Fibroblast of villous mesenchyme (primary cell): ENCODE results near the gene EOMES. TPM values are rescaled to one million over a fixed set of nuclear protein-coding genes. Genes with fewer than 3 reads are reported as not detected.

ENCODE experiments used
- DNase-seq: peaks from one replicate; pipeline ENCODE4 v3.0.0-alpha.2; 2010; ENCODE audit warnings: low read depth
- H3K4me3 ChIP-seq: 2 replicates; pipeline ENCODE4 v1.5.1; 2011; ENCODE audit warnings: low read depth, mild to moderate bottlenecking, low read length
- CTCF ChIP-seq: IDR thresholded peaks from 2 replicates; pipeline ENCODE4 v1.5.1; 2012; ENCODE audit warnings: low read depth, mild to moderate bottlenecking, low read length; ENCODE audit not compliant: insufficient read depth
- total RNA-seq: library from RNA; depleted of rRNA; stranded (reverse); fragments of >200 nt; gene quantifications from 2 replicates; pipeline ENCODE4 v1.2.3, GENCODE V29; 2012

Gene EOMES
- total RNA-seq, 1 donor: not detected

- no peak overlapping the region for H3K4me3 ChIP-seq
- TF ChIP-seq CTCF: no peak
- no peak for DNase-seq
These were observed 37.8 kb downstream of the EOMES start for GRCh38 chr3:27684302-27684701.

DNA sequence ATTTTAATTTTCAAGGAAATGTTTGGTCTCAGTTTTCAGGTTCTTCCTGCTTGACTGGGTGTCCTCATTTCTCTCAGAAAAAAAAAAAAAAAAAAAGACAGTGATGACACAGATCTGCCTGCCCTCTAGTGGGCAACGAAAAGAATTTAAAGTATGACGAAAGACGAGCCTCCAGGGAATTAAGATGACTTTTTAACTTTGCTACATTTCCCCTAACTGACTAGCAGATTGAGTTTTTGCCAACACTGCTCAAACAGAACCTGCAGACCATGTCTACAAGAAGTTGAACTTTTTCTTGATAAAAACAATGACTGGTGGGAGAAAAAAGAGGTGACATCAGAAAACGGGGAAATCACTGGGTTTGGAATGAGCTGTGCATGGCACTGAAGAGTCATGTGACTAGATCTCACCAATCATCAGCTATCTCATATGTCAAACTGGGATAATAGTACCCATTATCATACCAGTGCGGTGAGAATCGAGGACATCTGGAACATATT lies 40.8 kb downstream of the EOMES start:
- DNase-seq: peak; percentile 80
- TF ChIP-seq CTCF: peak; percentile 58
- H3K4me3 ChIP-seq: peak overlapping the region; percentile 28

DNA sequence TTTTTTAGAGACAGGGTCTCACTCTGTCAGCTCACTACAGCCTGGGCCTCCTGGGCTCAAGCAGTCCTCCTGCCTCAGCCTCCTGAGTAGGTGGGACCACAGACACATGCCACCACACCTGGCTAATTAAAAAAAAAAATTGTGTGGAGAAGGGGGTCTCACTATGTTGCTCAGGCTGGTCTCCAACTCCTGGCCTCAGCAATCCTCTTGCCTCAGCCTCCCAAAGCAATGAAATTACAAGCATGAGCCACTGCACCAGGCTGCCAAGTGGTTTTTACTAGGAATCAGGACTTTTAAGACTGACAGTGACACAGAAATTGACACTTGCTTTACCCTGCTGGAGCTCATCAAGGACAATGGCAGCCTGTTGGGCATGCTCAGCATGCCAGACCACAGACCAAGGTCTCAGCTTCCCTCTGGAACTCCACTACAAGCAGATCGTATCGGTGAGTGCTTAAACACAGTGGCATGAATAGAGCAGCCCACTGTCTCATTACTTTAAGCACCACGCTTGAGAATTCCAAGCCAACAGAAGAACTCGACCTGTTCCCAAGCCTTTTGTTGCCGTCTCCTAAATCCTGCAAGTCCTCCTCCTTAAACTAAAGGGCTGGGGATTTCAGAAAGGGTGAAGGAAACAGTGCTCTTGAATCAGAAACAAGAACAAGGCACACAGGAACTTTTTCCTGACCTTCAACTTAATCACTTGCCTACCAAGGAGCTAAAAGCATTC lies 41.4 kb downstream of the EOMES start:
- no peak for DNase-seq
- no peak for TF ChIP-seq CTCF
- H3K4me3 ChIP-seq: no peak overlapping the region

DNA sequence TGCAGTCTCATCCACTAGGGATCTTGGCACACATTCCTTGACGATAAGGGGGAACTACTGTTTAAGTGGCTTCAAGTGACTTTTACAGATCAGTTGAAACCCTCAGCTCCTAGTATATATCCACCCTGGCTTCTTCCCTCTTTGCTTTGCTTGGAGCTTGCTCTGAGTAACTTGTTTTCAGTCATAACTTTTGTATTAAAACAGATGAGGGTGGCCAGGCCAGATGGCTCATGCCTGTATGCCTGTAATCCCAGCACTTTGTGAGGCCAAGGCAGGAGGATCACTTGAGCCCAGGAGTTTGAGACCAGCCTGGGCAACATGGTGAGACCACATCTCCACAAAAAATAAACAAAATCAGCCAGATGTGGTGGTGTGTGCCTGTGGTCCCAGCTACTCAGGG lies 42.4 kb downstream of the EOMES start:
- no peak overlapping the region for H3K4me3 ChIP-seq
- TF ChIP-seq CTCF: no peak
- DNase-seq: no peak

DNA sequence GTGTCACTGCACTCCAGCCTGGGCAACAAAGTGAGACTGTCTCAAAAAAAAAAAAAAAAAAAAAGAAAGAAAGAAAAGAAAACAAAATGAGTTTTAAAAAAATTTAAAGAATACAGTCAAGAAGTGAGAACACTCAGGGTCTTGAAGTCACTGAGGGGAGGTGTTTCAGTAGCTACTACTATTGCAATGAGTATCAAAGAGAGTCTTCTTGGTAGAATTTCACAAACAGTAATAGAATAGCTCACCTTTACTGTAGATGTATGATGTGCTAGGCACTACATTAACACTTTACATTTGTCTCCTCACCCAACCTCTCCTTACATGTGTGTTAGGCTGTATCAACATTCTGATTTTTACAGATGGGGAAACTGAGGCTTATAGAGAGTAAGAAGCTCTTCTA lies 43.9 kb downstream of the EOMES start:
- no peak for TF ChIP-seq CTCF
- H3K4me3 ChIP-seq: no peak overlapping the region
- DNase-seq: no peak

GRCh38 chr3:27677565-27677964 lies 44.6 kb downstream of the EOMES start:
- no peak for TF ChIP-seq CTCF
- no peak overlapping the region for H3K4me3 ChIP-seq
- peak; percentile 93 for DNase-seq

DNA sequence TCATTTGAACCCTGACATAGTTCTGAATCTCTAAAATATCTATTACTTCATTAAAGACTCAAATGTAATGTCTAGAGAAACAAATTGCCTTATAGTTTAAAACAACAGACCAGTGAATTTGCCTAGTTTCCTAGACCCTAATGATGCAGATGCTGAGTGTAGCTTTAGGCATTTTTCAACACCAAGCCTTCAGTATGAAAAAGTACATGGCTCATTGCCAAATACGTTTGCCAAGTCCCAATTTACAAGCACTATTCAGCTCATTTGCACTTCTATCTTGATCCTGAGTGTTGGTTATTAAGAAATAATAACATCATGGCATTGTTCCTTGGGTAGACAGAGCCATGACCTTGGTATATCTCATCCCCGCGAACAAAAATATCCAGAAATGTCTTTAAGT lies 46.8 kb downstream of the EOMES start:
- no peak overlapping the region for H3K4me3 ChIP-seq
- DNase-seq: peak; percentile 29
- TF ChIP-seq CTCF: no peak
